K562 (cell line): ENCODE measurements around the gene CEP85L. TPM values are rescaled to one million over a fixed set of nuclear protein-coding genes. Genes with fewer than 3 reads are reported as not detected.

ENCODE experiments used
- CSDE1 ChIP-seq, 2 experiments: fragments of 450-650 bp; IDR thresholded peaks; 2 replicates each; pipeline ENCODE4 v1.6.1; 2016; ENCODE audit warnings: mild to moderate bottlenecking in 1 of 2
- ETS2 ChIP-seq: IDR thresholded peaks from 2 replicates; pipeline ENCODE4 v1.6.1; 2016; ENCODE audit warnings: borderline replicate concordance, missing genetic modification characterization, mild to moderate bottlenecking, moderate library complexity, missing compliant biosample characterization; ENCODE audit not compliant: poor library complexity, severe bottlenecking
- HOXB6 ChIP-seq: fragments of 250-450 bp; sonication (Bioruptor Pico); IDR thresholded peaks from 2 replicates; pipeline ENCODE4 v1.5.1; 2022; ENCODE audit warnings: mild to moderate bottlenecking, borderline replicate concordance
- MTA3 ChIP-seq: fragments of 450-650 bp; formaldehyde crosslinking; IDR thresholded peaks from 2 replicates; pipeline ENCODE4 v1.6.1; 2017; ENCODE audit warnings: mild to moderate bottlenecking, borderline replicate concordance
- MYBL2 ChIP-seq, 2 experiments: fragments of 450-650 bp in 1 of 2; sonication (generic) in 1 of 2; formaldehyde crosslinking in 1 of 2; IDR thresholded peaks; 2 replicates each; pipeline versions ENCODE4 v1.6.1 to v1.8.1; 2017 to 2022; ENCODE audit warnings: borderline replicate concordance in 1 of 2, inconsistent platforms in 1 of 2, low read depth in 1 of 2, mild to moderate bottlenecking in 1 of 2, missing genetic modification reagents in 1 of 2, moderate library complexity in 1 of 2
- NFIC ChIP-seq: fragments of 450-650 bp; IDR thresholded peaks from 2 replicates; pipeline ENCODE4 v1.6.1; 2017; ENCODE audit warnings: mild to moderate bottlenecking, inconsistent platforms
- TCF3 ChIP-seq: sonication (generic); formaldehyde crosslinking; IDR thresholded peaks from 2 replicates; pipeline ENCODE4 v1.4.0; 2020; ENCODE audit warnings: mild to moderate bottlenecking, missing genetic modification reagents
- ZNF584 ChIP-seq: fragments of 200-800 bp; sonication (Bioruptor generic); IDR thresholded peaks from 2 replicates; pipeline ENCODE4 v1.6.1; 2016; ENCODE audit warnings: low read depth, mild to moderate bottlenecking, missing genetic modification characterization, missing compliant biosample characterization
- polyA plus RNA-seq, 8 experiments: library from polyadenylated mRNA; depleted of rRNA in 4 of 8; stranded (reverse) in 5 of 8; unstranded in 3 of 8; fragments of >200 nt; fragmentation: Nextera tagmentation in 2 of 8; fragmentation: Illumina TruSeq in 1 of 8; extraction: Ambion mirVana in 2 of 8; extraction: Trizol in 1 of 8; gene quantifications; 2 replicates each; pipeline versions ENCODE4 v1.2.1 to v1.2.3, GENCODE V29; 2011 to 2014; ENCODE audit warnings: inconsistent platforms in 1 of 8, missing spikeins in 1 of 8
- total RNA-seq, 7 experiments: library from RNA; depleted of rRNA in 6 of 7; stranded (reverse); fragments of >200 nt in 6 of 7; fragmentation: Illumina TruSeq in 2 of 7; extraction: Trizol in 2 of 7; gene quantifications; 2 replicates each; pipeline versions ENCODE4 v1.2.1 to v1.2.3, GENCODE V29; 2011 to 2021; ENCODE audit warnings: low replicate concordance in 1 of 7
- TF ChIP-seq, protein P1 (sequence below): fragments of 200-400 bp; formaldehyde crosslinking; IDR thresholded peaks from 2 replicates; pipeline ENCODE4 v1.6.1; 2017; ENCODE audit warnings: mild to moderate bottlenecking, low read depth, low read length, moderate library complexity

Gene CEP85L
- total and polyA plus RNA-seq, 9 of the 15 experiments (the other 6 are each of a cell fraction or from before 2014, with no cell fraction given) = 4.5 to 15.8 (median 8.3) TPM

DNA sequence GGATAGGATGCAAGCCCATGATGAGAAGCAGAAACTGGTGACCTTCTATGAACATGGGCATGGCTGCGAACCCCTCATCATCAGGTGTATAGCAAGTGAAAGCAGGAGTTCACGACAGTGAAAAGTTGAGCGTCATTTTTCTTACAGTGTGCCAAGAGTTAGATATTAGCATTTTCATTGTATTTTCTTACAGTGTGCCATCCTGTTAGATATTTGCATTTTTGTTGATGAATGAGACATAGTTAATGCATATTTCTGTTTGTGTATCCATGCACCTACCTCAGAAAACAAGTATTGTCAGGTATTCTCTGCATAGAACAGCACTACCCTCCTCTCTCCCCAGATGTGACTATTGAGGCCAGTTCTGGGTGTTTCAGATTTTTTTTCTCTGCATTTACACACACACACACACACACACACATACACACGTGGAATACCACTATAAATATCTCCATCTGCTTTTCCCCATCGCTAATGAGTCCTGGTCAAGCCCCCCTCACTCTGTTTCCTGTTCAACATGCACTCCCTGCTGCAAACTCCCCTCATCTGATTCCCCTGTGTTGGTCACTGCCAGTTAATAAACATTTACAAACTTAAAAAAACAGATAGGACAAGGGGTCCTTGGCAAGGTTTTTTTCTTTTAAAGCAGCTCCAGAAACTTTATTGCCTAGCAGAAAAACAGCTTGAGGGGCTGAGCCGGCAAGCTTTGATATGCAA, 61.6 kb downstream of the CEP85L start (continued):
- no peak for TF ChIP-seq CSDE1 (IDR thresholded peaks at IDR 0.05)
- no peak for TF ChIP-seq NFIC
- TF ChIP-seq ETS2 (tag) = no peak
- TF ChIP-seq, protein P1, sequence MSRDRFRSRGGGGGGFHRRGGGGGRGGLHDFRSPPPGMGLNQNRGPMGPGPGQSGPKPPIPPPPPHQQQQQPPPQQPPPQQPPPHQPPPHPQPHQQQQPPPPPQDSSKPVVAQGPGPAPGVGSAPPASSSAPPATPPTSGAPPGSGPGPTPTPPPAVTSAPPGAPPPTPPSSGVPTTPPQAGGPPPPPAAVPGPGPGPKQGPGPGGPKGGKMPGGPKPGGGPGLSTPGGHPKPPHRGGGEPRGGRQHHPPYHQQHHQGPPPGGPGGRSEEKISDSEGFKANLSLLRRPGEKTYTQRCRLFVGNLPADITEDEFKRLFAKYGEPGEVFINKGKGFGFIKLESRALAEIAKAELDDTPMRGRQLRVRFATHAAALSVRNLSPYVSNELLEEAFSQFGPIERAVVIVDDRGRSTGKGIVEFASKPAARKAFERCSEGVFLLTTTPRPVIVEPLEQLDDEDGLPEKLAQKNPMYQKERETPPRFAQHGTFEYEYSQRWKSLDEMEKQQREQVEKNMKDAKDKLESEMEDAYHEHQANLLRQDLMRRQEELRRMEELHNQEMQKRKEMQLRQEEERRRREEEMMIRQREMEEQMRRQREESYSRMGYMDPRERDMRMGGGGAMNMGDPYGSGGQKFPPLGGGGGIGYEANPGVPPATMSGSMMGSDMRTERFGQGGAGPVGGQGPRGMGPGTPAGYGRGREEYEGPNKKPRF = no peak
- TF ChIP-seq HOXB6 (CRISPR knock-in tag) = no peak
- TF ChIP-seq MTA3 = no peak
- no peak for TF ChIP-seq MYBL2 (IDR thresholded peaks at IDR 0.05; ENCODE audit: low read depth)
- TF ChIP-seq MYBL2 (CRISPR knock-in tag; IDR thresholded peaks at IDR 0.05; ENCODE audit: borderline replicate concordance) = no peak
- TF ChIP-seq ZNF584 (CRISPR knock-in tag) = no peak
- TF ChIP-seq TCF3 = no peak
